Gastroesophageal sphincter (tissue), 4 donors: ENCODE results near the gene LECT2. TPM values are rescaled to one million over a fixed set of nuclear protein-coding genes. Genes with fewer than 3 reads are reported as not detected.

Experiments used
- ATAC-seq: fragments of 150-250 bp; one replicate; pipeline ENCODE4 v1.9.1; 2016; ENCODE audit warnings: mild to moderate bottlenecking, moderate library complexity
- H3K27ac ChIP-seq, 4 donors: fragments of 200-600 bp; sonication (generic) in 3 of 4; 1 replicate in 3 of 4; 2 replicates in 1 of 4; pipeline ENCODE4 v1.5.1; 2016 to 2019
- H3K27me3 ChIP-seq: fragments of 200-600 bp; sonication (generic); one replicate; pipeline ENCODE4 v1.5.1; 2019
- H3K36me3 ChIP-seq, 2 donors: fragments of 200-600 bp; sonication (generic); one replicate each; pipeline ENCODE4 v1.5.1; 2019; ENCODE audit warnings: control low read depth in 1 of 2
- H3K4me1 ChIP-seq, 3 donors: fragments of 200-600 bp; sonication (generic); 1 replicate in 2 of 3; 2 replicates in 1 of 3; pipeline ENCODE4 v1.5.1; 2016 to 2019; ENCODE audit warnings: control low read depth in 2 of 3
- H3K4me3 ChIP-seq, 2 donors: fragments of 200-600 bp; sonication (generic); one replicate each; pipeline ENCODE4 v1.5.1; 2019; ENCODE audit warnings: mild to moderate bottlenecking in 1 of 2, moderate library complexity in 1 of 2
- H3K9me3 ChIP-seq, 3 donors: fragments of 200-600 bp; sonication (generic); one replicate each; pipeline ENCODE4 v1.5.1; 2017 to 2019; ENCODE audit warnings: control low read depth in 2 of 3
- EP300 ChIP-seq: sonication (generic); formaldehyde crosslinking; IDR thresholded peaks from one replicate; pipeline ENCODE4 v1.6.1; 2017; ENCODE audit warnings: antibody characterized with exemption, mild to moderate bottlenecking
- POLR2A ChIP-seq, 2 donors: fragments of 450-650 bp; IDR thresholded peaks; one replicate each; pipeline ENCODE4 v1.6.1; 2017; ENCODE audit warnings: antibody characterized with exemption in 2 of 2, mild to moderate bottlenecking in 2 of 2, moderate library complexity in 1 of 2
- POLR2AphosphoS5 ChIP-seq: sonication (generic); formaldehyde crosslinking; IDR thresholded peaks from one replicate; pipeline ENCODE4 v1.6.1; 2017; ENCODE audit warnings: antibody characterized with exemption
- WGBS, 2 donors: methylation state at CpG; one replicate each; pipeline ENCODE4 v1.1.5; 2018; ENCODE audit warnings: low coverage in 1 of 2; 5-methylcytosine and 5-hydroxymethylcytosine counted together
- total RNA-seq, 4 donors: library from RNA; depleted of rRNA; stranded (reverse); fragments of >200 nt; gene quantifications; one replicate each; pipeline ENCODE4 v1.1.0, GENCODE V29; 2016
- TF ChIP-seq, protein P1 (sequence below), 4 experiments: fragments of 200-600 bp in 2 of 4; fragments of 450-650 bp in 2 of 4; sonication (generic) in 1 of 4; IDR thresholded peaks; one replicate each; pipeline ENCODE4 v1.5.1; 2017 to 2019; ENCODE audit warnings: antibody characterized with exemption in 4 of 4, mild to moderate bottlenecking in 2 of 4, moderate library complexity in 2 of 4

Gene LECT2
- total RNA-seq, 4 donors from 2014 or later = not detected

DNA sequence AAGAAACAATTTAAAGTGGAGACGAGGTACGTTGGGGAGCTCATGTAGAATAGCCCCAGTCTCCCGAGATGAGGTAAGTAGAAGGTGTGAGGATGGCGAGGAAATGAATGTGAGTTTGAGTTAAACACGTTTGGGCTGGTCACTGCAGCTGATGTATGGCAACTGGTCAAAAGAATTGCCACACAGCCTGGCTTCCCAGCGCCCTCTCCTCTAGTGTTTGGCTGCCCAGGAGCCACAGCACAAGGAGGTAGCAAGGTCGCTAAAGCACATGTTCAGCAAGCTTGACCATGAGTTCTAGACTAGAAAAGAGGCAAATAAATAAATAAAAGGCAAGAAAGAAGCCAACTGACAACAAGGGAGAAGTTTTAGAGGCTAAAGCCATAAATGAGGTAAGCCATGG is 21.4 kb upstream of the LECT2 start:
- ATAC-seq = no peak
- Histone ChIP-seq H3K27ac (no peak overlapping the region), H3K9me3 (no peaks in the 10 kb centered on the region), H3K4me3 (no peak overlapping the region), H3K27me3 (no peaks in the 10 kb centered on the region), H3K4me1 (peaks cover 0 to 12% (median 3%) of the 10 kb centered on the region in 3 donors), H3K36me3 (no peaks in the 10 kb centered on the region)
- TF ChIP-seq EP300 = no peak
- no peak for TF ChIP-seq POLR2A (IDR thresholded peaks at IDR 0.05)
- TF ChIP-seq POLR2AphosphoS5 = no peak
- TF ChIP-seq, protein P1, sequence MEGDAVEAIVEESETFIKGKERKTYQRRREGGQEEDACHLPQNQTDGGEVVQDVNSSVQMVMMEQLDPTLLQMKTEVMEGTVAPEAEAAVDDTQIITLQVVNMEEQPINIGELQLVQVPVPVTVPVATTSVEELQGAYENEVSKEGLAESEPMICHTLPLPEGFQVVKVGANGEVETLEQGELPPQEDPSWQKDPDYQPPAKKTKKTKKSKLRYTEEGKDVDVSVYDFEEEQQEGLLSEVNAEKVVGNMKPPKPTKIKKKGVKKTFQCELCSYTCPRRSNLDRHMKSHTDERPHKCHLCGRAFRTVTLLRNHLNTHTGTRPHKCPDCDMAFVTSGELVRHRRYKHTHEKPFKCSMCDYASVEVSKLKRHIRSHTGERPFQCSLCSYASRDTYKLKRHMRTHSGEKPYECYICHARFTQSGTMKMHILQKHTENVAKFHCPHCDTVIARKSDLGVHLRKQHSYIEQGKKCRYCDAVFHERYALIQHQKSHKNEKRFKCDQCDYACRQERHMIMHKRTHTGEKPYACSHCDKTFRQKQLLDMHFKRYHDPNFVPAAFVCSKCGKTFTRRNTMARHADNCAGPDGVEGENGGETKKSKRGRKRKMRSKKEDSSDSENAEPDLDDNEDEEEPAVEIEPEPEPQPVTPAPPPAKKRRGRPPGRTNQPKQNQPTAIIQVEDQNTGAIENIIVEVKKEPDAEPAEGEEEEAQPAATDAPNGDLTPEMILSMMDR (IDR thresholded peaks at IDR 0.05) = no peak
- WGBS, 2 donors = 95 to 100% methylated on average over 1 to 7 of the region's 7 CpGs

DNA sequence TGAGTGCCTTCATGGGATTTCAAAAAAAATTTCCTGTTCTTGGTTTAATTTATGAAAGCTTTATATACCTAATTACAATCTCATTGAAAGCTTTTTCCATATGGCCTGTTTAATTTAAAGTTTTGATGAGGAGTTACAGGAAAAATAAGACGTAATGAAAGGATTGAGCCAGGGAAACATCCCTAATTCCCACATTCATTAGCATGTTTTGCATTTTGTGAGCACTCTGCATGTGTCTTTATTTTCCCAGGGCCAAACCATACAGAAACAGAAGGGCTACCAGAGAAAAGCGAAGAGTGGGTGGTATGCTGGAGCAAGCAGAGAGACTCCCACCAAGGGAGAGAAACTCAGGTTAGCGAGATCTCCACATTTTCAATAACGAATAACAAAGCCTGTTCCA is 20.3 kb upstream of the LECT2 start:
- Histone ChIP-seq H3K9me3 (no peaks in the 10 kb centered on the region), H3K27ac (no peak overlapping the region), H3K36me3 (no peaks in the 10 kb centered on the region), H3K27me3 (no peaks in the 10 kb centered on the region), H3K4me3 (no peak overlapping the region), H3K4me1 (peaks cover 0 to 11% (median 3%) of the 10 kb centered on the region in 3 donors)
- ATAC-seq = no peak
- WGBS, 2 donors = 91 to 97% methylated on average over 4 of the region's 4 CpGs
- TF ChIP-seq EP300 (no peak), POLR2AphosphoS5 (no peak), POLR2A (IDR thresholded peaks at IDR 0.05) (no peak)
- TF ChIP-seq, protein P1 (IDR thresholded peaks at IDR 0.05) = no peak

DNA sequence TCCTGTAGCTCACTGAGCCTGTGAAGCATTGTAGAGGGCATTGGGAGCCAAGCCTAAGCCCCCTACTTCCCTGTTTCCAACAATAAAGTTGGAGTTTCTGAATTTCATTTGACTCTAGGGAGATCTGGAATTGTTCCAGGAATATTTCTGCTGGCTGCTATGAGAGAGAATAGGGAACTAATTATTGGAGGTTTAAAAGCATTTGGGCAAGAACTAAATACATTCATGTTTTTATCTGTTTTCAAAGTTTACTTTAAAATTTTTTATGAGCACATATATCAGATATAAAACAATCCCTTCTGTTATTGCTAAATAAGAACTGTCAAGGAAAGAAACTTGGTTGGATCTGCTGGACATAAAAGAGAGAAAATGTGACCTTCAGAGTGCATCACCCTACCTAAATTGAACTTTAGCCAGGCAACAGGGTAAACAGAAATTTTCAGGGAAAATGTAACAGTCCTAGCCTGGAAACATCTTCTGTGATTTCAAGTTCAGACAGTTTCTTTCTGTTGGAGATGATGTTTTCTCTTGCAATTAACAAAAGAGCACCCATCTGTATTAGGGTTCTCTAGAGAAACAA is 19.3 kb upstream of the LECT2 start:
- H3K4me1 ChIP-seq = peaks cover 0 to 1% (median 0%) of the 10 kb centered on the region in 3 donors
- H3K9me3 ChIP-seq = no peaks in the 10 kb centered on the region
- no peak for ATAC-seq
- H3K36me3 ChIP-seq = no peaks in the 10 kb centered on the region
- H3K27me3 ChIP-seq = no peaks in the 10 kb centered on the region
- TF ChIP-seq EP300 (no peak), POLR2AphosphoS5 (no peak), POLR2A (IDR thresholded peaks at IDR 0.05) (no peak)
- TF ChIP-seq, protein P1 (IDR thresholded peaks at IDR 0.05) = no peak
- no peak overlapping the region for H3K4me3 ChIP-seq
- H3K27ac ChIP-seq = no peak overlapping the region

DNA sequence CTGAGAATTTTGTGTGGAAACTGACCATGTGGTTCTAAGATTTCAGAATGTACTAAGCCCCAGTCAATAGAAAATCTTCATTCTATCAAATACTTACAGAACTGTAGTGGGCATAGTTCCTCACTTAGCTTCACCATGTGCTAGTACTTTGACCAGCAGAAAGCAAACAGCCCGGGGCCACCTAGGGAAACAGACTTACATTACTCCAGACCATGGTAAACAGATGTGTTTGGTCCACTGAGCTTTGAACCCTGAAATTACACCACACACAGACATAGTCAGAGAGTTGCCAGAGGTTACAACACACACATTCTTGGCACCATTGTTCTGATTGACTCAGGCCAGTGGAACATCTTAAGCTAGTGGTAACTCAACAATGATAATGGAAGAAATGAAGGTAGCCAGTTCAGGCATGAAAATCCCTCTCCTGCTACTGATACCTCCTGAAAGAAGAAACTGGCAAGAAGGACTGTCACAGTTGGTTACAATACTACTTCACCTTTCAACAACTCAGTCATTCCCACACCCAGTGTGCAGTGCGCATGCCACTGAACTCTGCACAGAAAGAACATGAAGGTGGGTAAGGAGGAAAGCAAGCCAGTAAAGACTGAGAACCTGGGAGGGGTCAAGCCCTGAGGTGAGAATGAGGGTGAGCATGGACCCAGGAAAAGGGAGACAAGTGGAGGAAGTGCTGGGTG is 18.7 kb upstream of the LECT2 start:
- Histone ChIP-seq H3K27ac (no peak overlapping the region), H3K9me3 (no peaks in the 10 kb centered on the region), H3K36me3 (no peaks in the 10 kb centered on the region), H3K27me3 (no peaks in the 10 kb centered on the region), H3K4me3 (no peak overlapping the region), H3K4me1 (no peaks in the 10 kb centered on the region)
- TF ChIP-seq POLR2AphosphoS5 (peak; percentile 49), POLR2A (IDR thresholded peaks at IDR 0.05) (no peak)
- TF ChIP-seq, protein P1 (IDR thresholded peaks at IDR 0.05) = no peak
- ATAC-seq = peak; percentile 87
- WGBS, 2 donors = 86 to 100% methylated on average over 1 to 2 of the region's 2 CpGs

DNA sequence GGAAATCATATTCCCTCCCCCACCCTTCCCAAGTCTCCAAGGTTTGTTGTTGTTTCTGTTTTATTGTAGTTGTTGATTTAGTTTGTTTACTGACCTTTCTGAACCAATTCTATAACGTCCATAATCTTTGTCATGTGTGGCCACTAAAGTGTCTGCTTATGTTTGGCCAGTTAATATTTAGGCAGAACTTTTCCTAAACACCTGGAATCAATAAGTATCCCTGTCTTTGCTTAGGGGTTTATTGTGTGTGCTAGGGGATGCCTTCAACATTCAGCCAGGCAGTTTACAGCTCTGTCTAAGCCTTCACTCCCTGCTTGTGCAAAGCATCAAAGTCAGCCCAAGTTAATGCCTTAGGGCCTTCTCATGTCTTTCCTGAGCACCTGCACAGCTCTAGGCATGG is 16.9 kb upstream of the LECT2 start:
- WGBS, 2 donors = 7 to 55% methylated on average over 1 of the region's 1 CpG
- ATAC-seq = no peak
- Histone ChIP-seq H3K4me1 (no peaks in the 10 kb centered on the region), H3K27me3 (no peaks in the 10 kb centered on the region), H3K27ac (no peak overlapping the region), H3K9me3 (no peaks in the 10 kb centered on the region), H3K36me3 (no peaks in the 10 kb centered on the region), H3K4me3 (no peak overlapping the region)
- TF ChIP-seq POLR2AphosphoS5 (no peak), EP300 (no peak), POLR2A (IDR thresholded peaks at IDR 0.05) (no peak)
- TF ChIP-seq, protein P1 (IDR thresholded peaks at IDR 0.05) = no peak
